ENCODE measurements around the gene DTNA.

- TF ChIP-seq CTCF (IDR thresholded peaks at IDR 0.05; ENCODE audit: low read depth, low read length, poor library complexity, severe bottlenecking) (no peak), EZH2phosphoT487 (IDR thresholded peaks at IDR 0.05; ENCODE audit: borderline replicate concordance, low read length) (no peak)
Observed at GRCh38 chr18:34660572-34660971, 49.5 kb upstream of the DTNA start.

Data from DOHH2 (cell line).